ENCODE measurements around the gene MDM2.

The MDM2 gene

DNA sequence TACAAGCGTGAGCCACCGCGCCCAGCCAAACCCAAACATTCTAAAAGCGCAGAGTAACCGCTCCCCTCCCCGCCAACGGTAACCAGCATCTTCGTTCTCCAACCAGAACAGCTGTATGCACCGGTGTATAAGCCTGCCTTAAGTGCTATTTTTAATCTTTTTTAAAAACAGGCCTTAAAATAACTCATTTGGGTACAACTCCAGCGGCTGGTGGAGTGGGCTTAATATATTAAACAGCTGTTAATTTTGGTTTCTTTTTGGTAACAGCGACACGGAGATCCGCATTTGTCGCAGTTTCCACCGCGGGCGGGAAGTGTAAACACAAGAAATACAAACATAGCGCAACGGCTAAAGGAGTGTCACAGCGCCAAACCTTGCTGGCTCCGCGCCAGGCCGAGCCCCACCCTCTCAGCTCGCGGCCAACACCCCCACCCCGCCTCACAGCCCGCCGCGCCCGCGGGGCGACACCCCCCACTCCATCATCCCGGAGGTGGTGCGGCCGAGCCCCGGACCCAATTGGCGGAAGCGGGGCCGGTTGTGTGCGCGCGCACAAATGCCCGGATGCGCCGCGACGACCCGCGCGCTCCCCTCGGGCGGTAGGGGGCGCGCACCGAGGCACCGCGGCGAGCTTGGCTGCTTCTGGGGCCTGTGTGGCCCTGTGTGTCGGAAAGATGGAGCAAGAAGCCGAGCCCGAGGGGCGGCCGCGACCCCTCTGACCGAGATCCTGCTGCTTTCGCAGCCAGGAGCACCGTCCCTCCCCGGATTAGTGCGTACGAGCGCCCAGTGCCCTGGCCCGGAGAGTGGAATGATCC lies at the start of gene MDM2:
Gene MDM2 (plus strand): TSS at position 602 of the 812 bp plus-strand sequence. CDS start 301 bp downstream, outside the sequence.
- peak; percentile 67 for DNase-seq

DNA sequence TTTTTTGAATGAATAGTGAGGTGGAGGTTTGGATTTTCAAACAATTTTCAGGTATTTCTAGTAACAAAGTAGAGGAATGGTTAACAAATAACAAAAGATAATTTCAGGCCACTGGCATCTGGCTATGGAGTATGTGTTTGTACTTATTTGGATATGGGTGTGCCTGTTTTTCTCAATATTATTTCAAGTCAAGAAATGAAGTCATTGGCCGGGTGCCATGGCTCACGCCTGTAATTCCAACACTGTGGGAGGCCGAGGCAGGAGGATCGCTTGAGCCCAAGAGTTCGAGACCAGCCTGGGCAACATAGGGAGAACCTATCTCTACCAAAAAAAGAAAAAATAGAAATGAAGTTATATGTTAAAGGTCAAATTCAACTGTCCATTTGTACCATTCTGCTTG lies 48.1 kb upstream of the MDM2 start:
- no peak for DNase-seq

DNA sequence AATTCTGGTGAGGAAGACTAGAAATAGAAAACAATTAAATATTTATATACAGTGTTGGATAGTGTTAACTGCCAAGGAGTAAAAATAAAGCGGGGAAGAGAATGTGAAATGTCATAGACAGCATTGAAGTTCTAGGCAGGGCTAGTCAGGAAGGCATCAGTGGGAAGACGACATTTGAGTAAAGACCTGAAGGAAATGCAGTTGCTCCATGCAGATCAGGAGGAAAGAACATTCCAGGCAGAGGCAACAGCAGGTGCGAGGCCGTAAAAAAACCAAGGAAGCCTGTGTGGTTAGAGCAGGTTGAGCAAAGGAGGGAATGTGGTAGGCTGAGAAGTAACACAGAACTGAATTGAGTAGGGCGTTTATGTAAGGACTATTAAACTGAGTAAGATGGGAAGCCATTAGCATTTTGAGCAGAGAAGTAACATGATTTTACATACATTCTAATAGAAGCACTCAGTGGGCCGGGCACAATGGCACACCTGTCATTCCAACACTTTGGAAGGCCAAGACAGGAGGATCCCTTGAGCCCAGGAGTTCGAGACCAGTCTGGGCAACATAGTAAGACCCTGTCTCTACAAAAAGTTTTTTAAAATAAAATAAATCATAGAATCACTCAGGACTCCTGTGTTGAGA lies 47.1 kb upstream of the MDM2 start:
- no peak for DNase-seq

DNA sequence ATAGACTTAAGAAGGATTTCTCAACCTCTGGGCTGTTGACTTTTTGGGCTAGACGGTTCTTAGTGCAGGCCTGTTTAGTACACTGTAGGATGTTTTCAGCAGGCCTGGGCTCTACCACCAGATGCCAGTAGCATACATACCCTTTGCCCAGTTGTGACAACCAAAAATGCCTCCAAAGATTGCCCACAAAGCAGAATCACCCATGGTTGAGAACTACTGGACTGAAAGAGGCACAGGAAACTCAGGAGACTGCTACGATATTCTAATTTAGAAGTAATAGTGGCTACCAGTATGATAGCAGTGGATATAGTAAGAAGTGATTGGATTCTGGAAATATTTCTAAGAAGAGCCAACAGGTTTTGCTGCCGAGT lies 46.5 kb upstream of the MDM2 start:
- DNase-seq, result no peak

DNA sequence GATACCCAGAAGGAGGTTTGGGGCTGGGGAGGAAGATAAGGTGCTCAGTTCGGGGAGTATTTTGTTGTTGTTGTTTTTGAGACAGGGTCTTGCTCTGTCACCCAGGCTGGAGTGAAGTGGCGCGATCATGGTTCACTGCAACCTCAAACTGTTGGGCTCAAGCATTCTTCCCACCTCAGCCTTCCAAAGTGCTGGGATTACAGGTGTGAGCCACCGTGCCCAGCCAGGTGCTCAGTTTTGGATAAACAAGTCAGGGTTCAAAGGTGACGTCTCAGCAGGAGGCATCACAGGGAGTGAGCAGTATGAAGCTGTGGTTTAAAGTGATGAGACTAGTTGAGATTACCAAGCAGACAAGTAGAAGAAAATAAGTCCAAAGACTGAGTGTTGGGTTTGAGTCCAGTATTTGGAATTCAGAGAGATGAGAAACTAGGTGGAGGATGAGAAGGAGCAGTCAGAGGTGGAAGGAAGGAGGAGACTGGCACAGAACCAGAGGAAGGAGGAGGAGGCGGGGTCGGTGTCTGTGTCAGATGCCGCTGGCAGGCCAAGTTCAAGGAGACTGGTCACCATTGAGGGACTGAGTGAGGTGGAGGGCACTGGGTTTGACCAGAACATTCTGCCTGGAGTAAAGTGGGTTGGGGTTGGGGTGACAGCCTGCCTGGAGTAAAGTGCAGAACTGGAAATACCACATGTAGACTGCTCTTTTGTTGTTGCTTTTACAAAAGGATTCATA lies 45.9 kb upstream of the MDM2 start:
- DNase-seq, result no peak

- no peak for DNase-seq
Observed at GRCh38 chr12:68762691-68763090, 45.3 kb upstream of the MDM2 start.

- no peak for DNase-seq
Observed at GRCh38 chr12:68765696-68766095, 42.3 kb upstream of the MDM2 start.

GRCh38 chr12:68766646-68767045 lies 41.3 kb upstream of the MDM2 start:
- DNase-seq, result no peak

GRCh38 chr12:68767191-68767590 lies 40.8 kb upstream of the MDM2 start:
- no peak for DNase-seq

GRCh38 chr12:68768431-68768939 lies 39.5 kb upstream of the MDM2 start:
- DNase-seq, result no peak

DNA sequence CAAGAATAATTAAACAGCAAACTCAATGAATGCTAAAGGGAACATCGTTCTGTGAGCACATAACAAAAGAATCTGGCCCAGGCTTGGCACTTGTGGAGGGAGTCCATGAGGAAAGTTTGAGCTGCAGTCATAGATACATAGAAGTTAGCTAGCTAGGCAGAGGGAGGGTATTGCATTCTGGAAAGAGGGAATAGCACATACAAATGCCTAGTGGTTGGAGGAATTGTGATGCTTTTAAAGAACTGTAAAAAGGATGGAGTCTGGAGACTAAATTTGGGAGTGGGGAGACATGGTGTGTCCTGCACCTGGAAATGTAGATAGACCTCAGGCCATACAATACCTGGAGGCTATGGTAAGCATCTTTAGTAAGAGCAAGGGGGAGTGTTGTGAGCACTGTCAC lies 38.0 kb upstream of the MDM2 start:
- DNase-seq, result no peak

DNA sequence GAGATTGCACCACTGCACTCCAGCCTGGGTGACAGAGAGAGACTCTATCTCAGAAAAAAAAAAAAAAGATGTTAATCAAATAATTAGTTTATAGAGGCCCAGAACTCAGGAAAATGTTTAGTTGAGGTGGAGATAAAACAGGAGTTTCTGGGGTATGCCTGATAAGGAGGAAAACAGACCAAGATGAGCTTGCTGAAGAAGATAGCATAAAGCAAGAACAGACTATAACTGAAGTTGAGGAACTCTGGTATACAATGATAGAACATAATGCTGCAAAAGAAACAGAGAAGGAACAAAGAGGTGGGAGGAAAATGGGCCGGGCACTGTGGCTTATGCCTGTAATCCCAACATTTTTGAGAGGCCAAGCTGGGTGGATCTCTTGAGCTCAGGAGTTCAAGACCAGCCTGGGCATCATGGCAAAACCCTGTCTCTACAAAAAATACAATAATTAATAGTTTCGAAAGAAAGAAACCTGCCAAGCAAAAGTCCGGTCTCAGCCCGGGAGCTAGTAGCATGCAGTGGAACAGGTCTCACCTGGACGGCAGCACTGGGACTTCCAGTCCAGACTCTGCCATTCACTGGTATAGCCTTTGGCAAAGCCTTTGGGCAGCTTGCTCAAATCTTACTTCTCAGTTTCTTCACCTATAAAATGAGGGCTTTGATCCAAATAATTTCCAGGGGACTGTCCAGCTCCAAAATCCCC lies 36.6 kb upstream of the MDM2 start:
- no peak for DNase-seq

- DNase-seq, result no peak
Observed at GRCh38 chr12:68772714-68773113, 35.3 kb upstream of the MDM2 start.

DNA sequence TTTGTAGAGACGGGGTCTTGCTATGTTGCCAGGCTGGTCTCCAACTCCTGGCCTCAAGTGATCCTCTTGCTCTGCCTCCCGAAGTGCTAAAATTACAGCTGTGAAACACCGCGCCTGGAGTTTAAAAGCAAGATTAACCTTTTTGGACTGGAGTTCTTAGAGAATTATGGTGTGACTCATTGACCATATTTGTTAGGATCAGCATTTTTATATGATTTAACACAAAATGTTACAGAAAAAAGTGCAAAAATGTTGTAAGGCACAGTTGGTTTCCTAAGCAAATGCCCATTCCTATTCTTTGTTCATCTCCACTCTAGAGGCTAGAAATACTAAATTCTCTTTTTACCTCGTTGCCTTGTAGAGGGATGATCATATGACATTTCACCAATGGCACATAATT lies 34.4 kb upstream of the MDM2 start:
- no peak for DNase-seq

GRCh38 chr12:68775121-68775630 lies 32.8 kb upstream of the MDM2 start:
- no peak for DNase-seq

DNA sequence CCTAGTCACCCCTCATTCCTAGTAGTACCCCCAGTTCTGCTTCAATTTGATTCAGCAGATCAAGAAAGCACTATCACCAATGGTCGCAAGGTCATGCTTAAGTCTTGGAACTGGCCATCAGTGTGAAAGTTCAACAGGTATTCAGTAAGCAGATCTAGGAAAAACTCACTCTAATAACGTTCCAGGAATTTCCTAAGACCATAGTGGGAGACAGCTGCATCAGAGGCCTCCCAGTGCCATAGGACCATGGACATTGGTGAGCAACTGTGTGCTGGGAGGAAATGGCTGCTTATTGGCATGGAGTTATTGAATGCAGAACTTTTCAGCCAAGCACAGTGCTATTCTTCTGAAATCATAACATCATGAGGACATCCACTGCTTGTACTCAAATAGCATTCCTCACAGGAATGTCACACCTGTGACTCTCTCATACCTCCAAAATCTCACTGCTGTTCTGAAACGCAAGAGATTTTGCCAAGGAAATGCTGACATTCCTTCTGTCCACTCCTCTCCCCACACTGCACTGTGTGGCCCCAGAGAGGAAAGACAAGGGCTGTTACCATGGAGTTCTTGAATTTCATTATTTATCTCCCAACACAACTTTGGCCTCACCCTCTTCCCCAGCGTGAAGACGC lies 30.9 kb upstream of the MDM2 start:
- DNase-seq, result no peak

DNA sequence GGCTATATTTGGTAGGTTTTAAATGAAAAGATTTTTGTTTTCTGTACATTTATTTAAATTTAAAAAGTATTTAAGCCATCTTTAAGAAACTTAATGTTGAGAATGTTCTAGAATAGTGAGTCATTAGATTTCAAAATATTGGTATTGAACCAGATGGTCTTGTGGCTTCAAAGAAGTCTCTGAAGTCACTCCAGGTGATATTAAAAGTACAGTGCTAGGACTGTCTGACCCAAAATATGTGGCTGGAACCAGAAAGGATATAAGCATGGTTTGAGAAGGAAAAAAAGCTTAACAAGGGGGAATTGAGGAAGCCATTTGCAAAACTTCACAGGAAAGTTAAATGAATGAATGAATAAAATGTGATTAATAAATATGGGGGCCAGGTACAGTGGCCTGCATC lies 28.7 kb upstream of the MDM2 start:
- DNase-seq, result no peak

- DNase-seq, result no peak
Observed at GRCh38 chr12:68780731-68781130, 27.2 kb upstream of the MDM2 start.

- no peak for DNase-seq
Observed at GRCh38 chr12:68781728-68782127, 26.2 kb upstream of the MDM2 start.

GRCh38 chr12:68784015-68784414 lies 24.0 kb upstream of the MDM2 start:
- peak; percentile 87 for DNase-seq

GRCh38 chr12:68785358-68785757 lies 22.6 kb upstream of the MDM2 start:
- DNase-seq, result no peak

GRCh38 chr12:68785823-68786222 lies 22.2 kb upstream of the MDM2 start:
- no peak for DNase-seq

Data from GF-D8 (cell line).